H9 (cell line): Measurements from ENCODE around the gene MED31. TPM values are rescaled to one million over a fixed set of nuclear protein-coding genes. Genes with fewer than 3 reads are reported as not detected.

ENCODE experiments used
- DNase-seq: peaks from one replicate; pipeline ENCODE4 v3.0.0-alpha.2; 2017
- H2AFZ ChIP-seq: one replicate; pipeline ENCODE4 v1.6.1; 2013; ENCODE audit warnings: mild to moderate bottlenecking, low read length, control low read depth, moderate library complexity
- H2AK5ac ChIP-seq: 2 replicates; pipeline ENCODE4 v1.6.1; 2013; ENCODE audit warnings: low read length, control low read depth, mixed read lengths; ENCODE audit not compliant: insufficient read length
- H2BK120ac ChIP-seq: one replicate; pipeline ENCODE4 v1.6.1; 2013; ENCODE audit warnings: low read depth, mild to moderate bottlenecking, low read length, control low read depth, inconsistent platforms; ENCODE audit not compliant: poor library complexity, severe bottlenecking
- H2BK12ac ChIP-seq: 2 replicates; pipeline ENCODE4 v1.6.1; 2013; ENCODE audit warnings: low read length, control low read depth, mixed read lengths, low read depth; ENCODE audit not compliant: insufficient read length
- H2BK15ac ChIP-seq: 2 replicates; pipeline ENCODE4 v1.6.1; 2013; ENCODE audit warnings: low read depth, low read length, control low read depth
- H2BK20ac ChIP-seq: one replicate; pipeline ENCODE4 v1.6.1; 2013; ENCODE audit warnings: low read depth, mild to moderate bottlenecking, low read length, control low read depth, inconsistent platforms; ENCODE audit not compliant: poor library complexity, severe bottlenecking
- H2BK5ac ChIP-seq: 2 replicates; pipeline ENCODE4 v1.6.1; 2013; ENCODE audit warnings: low read length, control low read depth, mixed read lengths; ENCODE audit not compliant: insufficient read length
- H3K14ac ChIP-seq: 2 replicates; pipeline ENCODE4 v1.6.1; 2013; ENCODE audit warnings: low read length, control low read depth; ENCODE audit not compliant: insufficient read depth
- H3K18ac ChIP-seq: 2 replicates; pipeline ENCODE4 v1.6.1; 2013; ENCODE audit warnings: low read depth, mild to moderate bottlenecking, mixed read lengths, low read length, control low read depth; ENCODE audit not compliant: insufficient read length
- H3K23ac ChIP-seq: 2 replicates; pipeline ENCODE4 v1.6.1; 2013; ENCODE audit warnings: low read length, control low read depth, mixed read lengths, low read depth; ENCODE audit not compliant: insufficient read length
- H3K23me2 ChIP-seq: 2 replicates; pipeline ENCODE4 v1.6.1; 2013; ENCODE audit warnings: low read depth, mild to moderate bottlenecking, mixed read lengths, low read length, control low read depth; ENCODE audit not compliant: insufficient read length, poor library complexity, severe bottlenecking
- H3K27ac ChIP-seq: 2 replicates; pipeline ENCODE4 v1.5.1; 2013; ENCODE audit warnings: low read length, control low read depth, mixed read lengths, low read depth; ENCODE audit not compliant: insufficient read length
- H3K27me3 ChIP-seq: 2 replicates; pipeline ENCODE4 v1.6.1; 2013; ENCODE audit warnings: low read length, control low read depth, inconsistent platforms; ENCODE audit not compliant: insufficient read depth
- H3K4ac ChIP-seq: 2 replicates; pipeline ENCODE4 v1.6.1; 2013; ENCODE audit warnings: low read depth, mild to moderate bottlenecking, control low read depth, inconsistent platforms, low read length, moderate library complexity
- H3K4me1 ChIP-seq: 2 replicates; pipeline ENCODE4 v1.6.1; 2013; ENCODE audit warnings: low read length, control low read depth, inconsistent platforms; ENCODE audit not compliant: insufficient read depth
- H3K4me2 ChIP-seq: 2 replicates; pipeline ENCODE4 v1.6.1; 2013; ENCODE audit warnings: low read length, control low read depth, mixed read lengths; ENCODE audit not compliant: insufficient read length, insufficient read depth
- H3K56ac ChIP-seq: 2 replicates; pipeline ENCODE4 v1.6.1; 2013; ENCODE audit warnings: low read depth, mild to moderate bottlenecking, mixed read lengths, low read length, control low read depth; ENCODE audit not compliant: insufficient read length
- H3K79me1 ChIP-seq: 2 replicates; pipeline ENCODE4 v1.6.1; 2013; ENCODE audit warnings: low read depth, mild to moderate bottlenecking, moderate library complexity, low read length, control low read depth, inconsistent platforms; ENCODE audit not compliant: insufficient read depth, poor library complexity, severe bottlenecking
- H3K79me2 ChIP-seq: 2 replicates; pipeline ENCODE4 v1.6.1; 2013; ENCODE audit warnings: low read length, control low read depth, inconsistent platforms; ENCODE audit not compliant: insufficient read depth
- H3K9ac ChIP-seq: 2 replicates; pipeline ENCODE4 v1.6.1; 2013; ENCODE audit warnings: low read length, control low read depth, mixed read lengths; ENCODE audit not compliant: insufficient read length; ENCODE audit errors: extremely low read depth
- H3K9me3 ChIP-seq: one replicate; pipeline ENCODE4 v1.6.1; 2013; ENCODE audit warnings: low read depth, low read length, inconsistent platforms; ENCODE audit not compliant: control insufficient read depth
- H3T11ph ChIP-seq: one replicate; pipeline ENCODE4 v1.6.1; 2013; ENCODE audit warnings: mild to moderate bottlenecking, low read length, control low read depth, inconsistent platforms
- H4K20me1 ChIP-seq: one replicate; pipeline ENCODE4 v1.6.1; 2013; ENCODE audit not compliant: control insufficient read depth, insufficient read length, insufficient read depth
- H4K5ac ChIP-seq: 2 replicates; pipeline ENCODE4 v1.6.1; 2013; ENCODE audit warnings: low read depth, mild to moderate bottlenecking, mixed read lengths, low read length, control low read depth; ENCODE audit not compliant: insufficient read length
- H4K8ac ChIP-seq: replicated peaks from 2 replicates; pipeline ENCODE4 v1.6.1; 2013; ENCODE audit warnings: low read length, control low read depth, mixed read lengths, low read depth; ENCODE audit not compliant: insufficient read length
- H4K91ac ChIP-seq: 2 replicates; pipeline ENCODE4 v1.6.1; 2013; ENCODE audit warnings: low read depth, mild to moderate bottlenecking, moderate library complexity, mixed read lengths, low read length, control low read depth; ENCODE audit not compliant: insufficient read length
- H3K27ac Mint-ChIP-seq, 3 experiments: 2 replicates in 2 of 3; 3 replicates in 1 of 3; pipeline ENCODE4 v1.8.0; 2020 to 2021; ENCODE audit warnings: mixed read lengths in 3 of 3, mild to moderate bottlenecking in 1 of 3, moderate library complexity in 1 of 3
- H3K27me3 Mint-ChIP-seq: 2 replicates; pipeline ENCODE4 v1.8.0; 2021; ENCODE audit warnings: low read depth, mild to moderate bottlenecking, moderate library complexity, mixed read lengths
- H3K36me3 Mint-ChIP-seq, 3 experiments: 2 replicates in 2 of 3; 3 replicates in 1 of 3; pipeline ENCODE4 v1.8.0; 2020 to 2021; ENCODE audit warnings: low read depth in 3 of 3, mixed read lengths in 3 of 3; ENCODE audit not compliant: insufficient read depth in 1 of 3
- H3K4me1 Mint-ChIP-seq, 2 experiments: 2 replicates each; pipeline ENCODE4 v1.8.0; 2020; ENCODE audit warnings: mixed read lengths in 2 of 2
- H3K4me3 Mint-ChIP-seq, 2 experiments: 2 replicates in 1 of 2; 3 replicates in 1 of 2; pipeline ENCODE4 v1.8.0; 2020 to 2021; ENCODE audit warnings: mild to moderate bottlenecking in 2 of 2, mixed read lengths in 2 of 2, moderate library complexity in 1 of 2
- H3K9me3 Mint-ChIP-seq, 2 experiments: 2 replicates in 1 of 2; 3 replicates in 1 of 2; pipeline ENCODE4 v1.8.0; 2020; ENCODE audit warnings: mild to moderate bottlenecking in 2 of 2, mixed read lengths in 2 of 2, moderate library complexity in 1 of 2
- WGBS: extraction: QIAGEN DNeasy Blood & Tissue Kit; methylation state at CpG from one replicate; pipeline ENCODE4 v1.1.7; 2013; ENCODE audit warnings: missing lambda C conversion rate, low lambda C conversion rate, mixed read lengths; ENCODE audit not compliant: insufficient read length; ENCODE audit errors: extremely low coverage; 5-methylcytosine and 5-hydroxymethylcytosine counted together
- total RNA-seq: library from RNA; stranded (reverse); gene quantifications from 2 replicates; pipeline ENCODE4 v1.2.1, GENCODE V29; 2021
- TF ChIP-seq, protein P1 (sequence below): fragments of 200-600 bp; sonication (generic); conservative IDR thresholded peaks from 3 replicates; pipeline ENCODE4 v1.8.0; 2021; ENCODE audit warnings: antibody characterized with exemption, mild to moderate bottlenecking

Gene MED31
- total RNA-seq, 1 experiment from 2014 or later, result 11.8 TPM

DNA sequence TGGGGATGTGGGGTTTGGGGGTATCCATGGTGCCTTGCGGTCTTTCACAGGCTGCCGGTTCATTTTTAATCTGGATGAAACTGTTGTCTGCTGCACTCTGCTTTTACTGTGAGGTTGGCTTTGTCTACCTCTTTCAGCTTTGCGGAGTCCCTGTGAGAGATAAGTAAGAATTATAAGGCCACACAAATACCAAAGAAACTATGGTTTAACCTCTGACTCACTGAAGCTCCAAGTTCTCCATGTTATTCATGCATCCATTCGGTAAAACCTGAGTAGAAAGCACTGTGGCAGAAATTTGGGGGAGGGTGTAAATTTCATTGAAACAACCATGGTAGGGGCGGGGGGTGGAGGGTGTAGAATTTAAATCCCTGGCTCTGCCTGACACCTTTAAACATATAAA lies 41.4 kb downstream of the MED31 start:
- Histone ChIP-seq H4K8ac (no peak overlapping the region), H3K9ac (no peak overlapping the region), H3K4me1 (no peaks in the 10 kb centered on the region), H2BK20ac (no peak overlapping the region), H3K56ac (no peak overlapping the region), H2AK5ac (no peak overlapping the region), H2AFZ (no peak overlapping the region), H3K79me2 (no peaks in the 10 kb centered on the region), H3T11ph (no peak overlapping the region), H3K27me3 (no peaks in the 10 kb centered on the region), H3K27ac (no peak overlapping the region), H3K23ac (no peak overlapping the region), H2BK5ac (no peak overlapping the region), H3K14ac (no peak overlapping the region), H3K79me1 (no peaks in the 10 kb centered on the region), H2BK12ac (no peak overlapping the region), H2BK15ac (no peak overlapping the region), H3K23me2 (no peaks in the 10 kb centered on the region), H3K4me2 (no peak overlapping the region), H4K20me1 (no peaks in the 10 kb centered on the region), H4K5ac (no peak overlapping the region), H3K18ac (no peak overlapping the region), H3K4ac (no peak overlapping the region), H2BK120ac (no peak overlapping the region), H3K9me3 (no peaks in the 10 kb centered on the region), H4K91ac (no peak overlapping the region)
- H3K27ac Mint-ChIP-seq, result no peak overlapping the region
- peaks cover 10 to 71% (median 60%) of the 10 kb centered on the region in 3 experiments for H3K36me3 Mint-ChIP-seq
- no peaks in the 10 kb centered on the region for H3K4me1 Mint-ChIP-seq
- no peak overlapping the region for H3K4me3 Mint-ChIP-seq
- TF ChIP-seq, protein P1, sequence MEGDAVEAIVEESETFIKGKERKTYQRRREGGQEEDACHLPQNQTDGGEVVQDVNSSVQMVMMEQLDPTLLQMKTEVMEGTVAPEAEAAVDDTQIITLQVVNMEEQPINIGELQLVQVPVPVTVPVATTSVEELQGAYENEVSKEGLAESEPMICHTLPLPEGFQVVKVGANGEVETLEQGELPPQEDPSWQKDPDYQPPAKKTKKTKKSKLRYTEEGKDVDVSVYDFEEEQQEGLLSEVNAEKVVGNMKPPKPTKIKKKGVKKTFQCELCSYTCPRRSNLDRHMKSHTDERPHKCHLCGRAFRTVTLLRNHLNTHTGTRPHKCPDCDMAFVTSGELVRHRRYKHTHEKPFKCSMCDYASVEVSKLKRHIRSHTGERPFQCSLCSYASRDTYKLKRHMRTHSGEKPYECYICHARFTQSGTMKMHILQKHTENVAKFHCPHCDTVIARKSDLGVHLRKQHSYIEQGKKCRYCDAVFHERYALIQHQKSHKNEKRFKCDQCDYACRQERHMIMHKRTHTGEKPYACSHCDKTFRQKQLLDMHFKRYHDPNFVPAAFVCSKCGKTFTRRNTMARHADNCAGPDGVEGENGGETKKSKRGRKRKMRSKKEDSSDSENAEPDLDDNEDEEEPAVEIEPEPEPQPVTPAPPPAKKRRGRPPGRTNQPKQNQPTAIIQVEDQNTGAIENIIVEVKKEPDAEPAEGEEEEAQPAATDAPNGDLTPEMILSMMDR, result no peak
- no peak for DNase-seq
- no CpG with 5 or more reads among the region's 5 CpGs for WGBS
- H3K9me3 Mint-ChIP-seq, result no peaks in the 10 kb centered on the region
- no peaks in the 10 kb centered on the region for H3K27me3 Mint-ChIP-seq
